Common myeloid progenitor, CD34-positive (primary cell): ENCODE results near the gene ATF1.

Experiments used
- CTCF ChIA-PET: fragments of 350-600 bp; sonication (Branson Sonifier 250); formaldehyde crosslinking; loops from one replicate; lab custom pipeline; 2021; ENCODE audit warnings: antibody characterized with exemption; lab: Charles Lee
- POLR2A ChIA-PET: fragments of 350-600 bp; sonication (Branson Sonifier 250); formaldehyde crosslinking; loops from one replicate; lab custom pipeline; 2021; ENCODE audit warnings: antibody characterized with exemption; lab: Charles Lee
- DNase-seq, 3 donors: peaks; one replicate each; pipeline versions ENCODE4 v3.0.0 to v3.0.0-alpha.2; 2013
- H3K27ac ChIP-seq, 2 experiments: 1 replicate in 1 of 2; 2 replicates in 1 of 2; pipeline ENCODE4 v1.7.0; 2013; ENCODE audit warnings: inconsistent platforms in 2 of 2, low read length in 2 of 2, mild to moderate bottlenecking in 2 of 2, low read depth in 1 of 2, moderate library complexity in 1 of 2; ENCODE audit not compliant: severe bottlenecking in 2 of 2, insufficient read depth in 1 of 2, poor library complexity in 1 of 2
- H3K27me3 ChIP-seq, 5 experiments: replicated peaks in 2 of 5; 1 replicate in 3 of 5; 2 replicates in 2 of 5; pipeline versions ENCODE4 v1.6.1 to v1.7.0; 2013; ENCODE audit warnings: low read length in 4 of 5, mild to moderate bottlenecking in 2 of 5, moderate library complexity in 2 of 5, inconsistent platforms in 1 of 5; ENCODE audit not compliant: insufficient read depth in 5 of 5, control insufficient read depth in 4 of 5
- H3K36me3 ChIP-seq, 4 experiments: 1 replicate in 2 of 4; 2 replicates in 2 of 4; pipeline versions ENCODE4 v1.6.1 to v1.7.0; 2013; ENCODE audit warnings: low read length in 3 of 4, control low read depth in 1 of 4, mild to moderate bottlenecking in 1 of 4; ENCODE audit not compliant: control insufficient read depth in 4 of 4, insufficient read depth in 4 of 4
- H3K4me1 ChIP-seq, 4 experiments: 1 replicate in 3 of 4; 2 replicates in 1 of 4; pipeline versions ENCODE4 v1.6.1 to v1.7.1; 2013; ENCODE audit warnings: low read length in 3 of 4, mild to moderate bottlenecking in 3 of 4, control low read depth in 1 of 4, inconsistent platforms in 1 of 4, moderate library complexity in 1 of 4; ENCODE audit not compliant: control insufficient read depth in 4 of 4, insufficient read depth in 4 of 4; ENCODE audit errors: control extremely low read depth in 1 of 4
- H3K4me3 ChIP-seq, 7 experiments: 1 replicate in 4 of 7; 2 replicates in 3 of 7; pipeline versions ENCODE4 v1.5.1 to v1.7.0; 2013; ENCODE audit warnings: mild to moderate bottlenecking in 7 of 7, low read length in 6 of 7, moderate library complexity in 6 of 7, inconsistent platforms in 2 of 7, low read depth in 2 of 7, control low read depth in 1 of 7; ENCODE audit not compliant: insufficient read depth in 4 of 7, control insufficient read depth in 1 of 7; ENCODE audit errors: extremely low read depth in 1 of 7
- H3K9me3 ChIP-seq, 5 experiments: 1 replicate in 4 of 5; 2 replicates in 1 of 5; pipeline versions ENCODE4 v1.6.1 to v1.7.1; 2013; ENCODE audit warnings: low read length in 4 of 5, mild to moderate bottlenecking in 2 of 5, inconsistent platforms in 1 of 5, low read depth in 1 of 5, moderate library complexity in 1 of 5; ENCODE audit not compliant: control insufficient read depth in 4 of 5, insufficient read depth in 2 of 5; ENCODE audit errors: control extremely low read depth in 1 of 5
- WGBS: methylation state at CpG from one replicate; pipeline ENCODE4 v1.1.5; 2013; ENCODE audit not compliant: insufficient coverage; 5-methylcytosine and 5-hydroxymethylcytosine counted together

Gene ATF1

GRCh38 chr12:50725011-50725942 lies 38.6 kb upstream of the ATF1 start:
- Histone ChIP-seq H3K27me3 (no peaks in the 10 kb centered on the region), H3K4me3 (no peak overlapping the region), H3K9me3 (no peaks in the 10 kb centered on the region), H3K27ac (no peak overlapping the region), H3K36me3 (peaks cover 43 to 88% (median 64%) of the 10 kb centered on the region in 4 experiments), H3K4me1 (no peaks in the 10 kb centered on the region)
- DNase-seq = no peak
- ChIA-PET CTCF (interaction anchor here (1.0 kb wide), 1 partner anchor 9 kb away, joined by 5 read pairs; no protein-coding TSS in a partner anchor), POLR2A (interaction anchor here (0.6 to 0.8 kb wide), 2 partner anchors 26 to 534 kb away, joined by 3 to 5 read pairs; no protein-coding TSS in a partner anchor)
- WGBS = 95% methylated on average over 2 of the region's 5 CpGs

- no peaks in the 10 kb centered on the region for H3K9me3 ChIP-seq
- DNase-seq = no peak
- CTCF ChIA-PET = interaction anchor here (0.7 to 2.1 kb wide), 3 partner anchors 9 to 21 kb away, joined by 3 to 6 read pairs (median 4); no protein-coding TSS in a partner anchor
- WGBS = 100% methylated on average over 1 of the region's 2 CpGs
- peaks cover 46 to 90% (median 69%) of the 10 kb centered on the region in 4 experiments for H3K36me3 ChIP-seq
- no peak overlapping the region for H3K27ac ChIP-seq
- no peak overlapping the region for H3K4me3 ChIP-seq
- H3K27me3 ChIP-seq = no peaks in the 10 kb centered on the region
- H3K4me1 ChIP-seq = no peaks in the 10 kb centered on the region
- POLR2A ChIA-PET = no interaction called here
Measured at GRCh38 chr12:50727466-50727865, 36.4 kb upstream of the ATF1 start.

GRCh38 chr12:50728417-50728816 lies 35.5 kb upstream of the ATF1 start:
- no peaks in the 10 kb centered on the region for H3K27me3 ChIP-seq
- H3K4me3 ChIP-seq = no peak overlapping the region
- WGBS = 95% methylated on average over 5 of the region's 7 CpGs
- H3K9me3 ChIP-seq = no peaks in the 10 kb centered on the region
- no peak overlapping the region for H3K27ac ChIP-seq
- peaks cover 44 to 90% (median 66%) of the 10 kb centered on the region in 4 experiments for H3K36me3 ChIP-seq
- no peaks in the 10 kb centered on the region for H3K4me1 ChIP-seq
- DNase-seq = no peak
- ChIA-PET POLR2A (no interaction called here), CTCF (interaction anchor here (0.7 to 1.7 kb wide), 2 partner anchors 12 to 116 kb away, joined by 3 to 4 read pairs; no protein-coding TSS in a partner anchor)

DNA sequence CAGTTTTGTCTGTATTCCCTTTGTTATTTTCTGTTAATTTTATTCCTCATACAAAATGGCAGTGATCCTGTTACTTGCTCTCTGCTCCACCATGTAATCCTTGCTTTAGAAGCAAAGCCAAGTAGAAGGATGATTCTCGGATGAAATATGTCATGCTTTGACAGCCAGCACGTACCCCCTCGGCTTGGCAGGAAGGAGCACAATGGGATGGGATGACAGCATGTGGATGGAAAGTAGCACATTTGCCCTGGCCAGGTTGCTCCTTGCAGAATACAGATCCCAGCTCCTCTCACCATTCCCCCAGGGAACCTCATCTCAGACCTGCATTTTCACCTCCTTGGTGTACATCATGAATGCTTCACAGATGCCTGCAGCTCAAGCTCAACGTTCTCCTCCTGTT lies 35.1 kb upstream of the ATF1 start:
- H3K9me3 ChIP-seq = no peaks in the 10 kb centered on the region
- H3K27ac ChIP-seq = no peak overlapping the region
- CTCF ChIA-PET = interaction anchor here (0.7 to 1.7 kb wide), 3 partner anchors 13 to 116 kb away, joined by 3 to 4 read pairs (median 3); no protein-coding TSS in a partner anchor
- H3K27me3 ChIP-seq = no peaks in the 10 kb centered on the region
- no peak overlapping the region for H3K4me3 ChIP-seq
- WGBS = 91% methylated on average over 4 of the region's 4 CpGs
- H3K36me3 ChIP-seq = peaks cover 41 to 90% (median 67%) of the 10 kb centered on the region in 4 experiments
- H3K4me1 ChIP-seq = no peaks in the 10 kb centered on the region
- no peak for DNase-seq
- POLR2A ChIA-PET = no interaction called here

- no peaks in the 10 kb centered on the region for H3K9me3 ChIP-seq
Measured at GRCh38 chr12:50732591-50732990, 31.3 kb upstream of the ATF1 start.

DNA sequence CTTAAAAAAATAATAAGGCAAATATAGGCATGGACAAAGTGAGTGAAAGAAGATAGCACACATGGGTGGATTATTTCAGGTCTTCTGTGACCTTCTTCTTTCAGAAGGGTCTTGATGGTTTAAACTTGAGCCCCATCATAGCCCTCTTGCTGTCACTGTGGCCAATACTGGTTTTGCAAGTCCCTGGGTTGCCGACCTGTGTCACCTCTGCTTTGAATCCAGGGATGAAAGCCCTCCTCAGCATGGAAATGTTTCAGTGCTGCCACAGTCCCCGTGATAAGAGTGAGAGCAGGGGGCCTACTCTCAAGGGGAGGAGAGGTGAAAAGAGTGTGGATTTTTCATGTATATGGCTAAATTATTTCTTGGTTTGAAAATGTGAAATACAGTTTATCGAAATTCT lies 30.2 kb upstream of the ATF1 start:
- H3K4me1 ChIP-seq = no peaks in the 10 kb centered on the region
- no peaks in the 10 kb centered on the region for H3K9me3 ChIP-seq
- WGBS = 100% methylated on average over 3 of the region's 3 CpGs
- peaks cover 43 to 86% (median 65%) of the 10 kb centered on the region in 4 experiments for H3K36me3 ChIP-seq
- DNase-seq = no peak
- POLR2A ChIA-PET = no interaction called here
- H3K27ac ChIP-seq = no peak overlapping the region
- H3K27me3 ChIP-seq = no peaks in the 10 kb centered on the region
- no peak overlapping the region for H3K4me3 ChIP-seq
- CTCF ChIA-PET = interaction anchor here (0.6 to 1.4 kb wide), 3 partner anchors 9 to 320 kb away, joined by 3 to 5 read pairs (median 3); no protein-coding TSS in a partner anchor

More at GRCh38 chr12:50732591-50732990, 31.3 kb upstream of the ATF1 start:
- 95% methylated on average over 9 of the region's 9 CpGs for WGBS
- Histone ChIP-seq H3K4me3 (no peak overlapping the region), H3K27ac (no peak overlapping the region), H3K4me1 (no peaks in the 10 kb centered on the region), H3K27me3 (no peaks in the 10 kb centered on the region), H3K36me3 (peaks cover 46 to 87% (median 65%) of the 10 kb centered on the region in 4 experiments)
- CTCF ChIA-PET = no interaction called here
- POLR2A ChIA-PET = no interaction called here
- DNase-seq = no peak
